ENCODE data around the gene SWAP70.

DNA sequence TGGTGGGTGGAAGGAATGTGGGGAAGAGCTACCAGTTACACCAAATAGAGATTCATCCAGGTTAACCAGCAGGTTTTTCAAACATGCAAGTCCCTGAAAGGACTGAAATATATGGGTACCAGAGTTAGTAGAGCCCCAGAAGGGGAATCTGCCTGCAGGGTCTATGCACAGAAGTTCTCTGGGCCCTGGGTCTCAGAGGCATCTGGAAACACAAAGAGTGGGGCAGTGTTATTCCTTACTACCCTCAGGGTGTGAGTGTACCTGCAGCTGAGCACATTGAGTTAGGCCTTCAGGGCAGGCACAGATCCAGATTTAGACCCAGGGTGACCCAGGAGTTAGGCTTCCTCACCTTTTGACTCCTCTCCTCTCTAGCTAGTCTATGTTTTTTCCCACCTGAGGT lies 43.9 kb upstream of the SWAP70 start:
- TF ChIP-seq CTCF (IDR thresholded peaks at IDR 0.05) (no peak), POLR2A (IDR thresholded peaks at IDR 0.05) (no peak)
